BJ (cell line): ENCODE results near the gene MAP2K5. TPM values are rescaled to one million over a fixed set of nuclear protein-coding genes. Genes with fewer than 3 reads are reported as not detected.

Experiments used
- CTCF ChIA-PET: fragments of 350-600 bp; formaldehyde crosslinking; extraction: SDS; loops from one replicate; lab custom pipeline; 2021; ENCODE audit warnings: antibody characterized with exemption, inconsistent platforms; lab: Yijun Ruan, JAX
- POLR2A ChIA-PET: fragments of 300-600 bp; sonication (Branson Sonifier 250); formaldehyde crosslinking; extraction: SDS; loops from one replicate; lab custom pipeline; 2021; ENCODE audit warnings: antibody characterized with exemption; lab: Charles Lee
- DNase-seq: peaks from one replicate; pipeline ENCODE4 v3.0.0-alpha.2; 2011; ENCODE audit warnings: low read depth
- H3K27me3 ChIP-seq: 2 replicates; pipeline ENCODE4 v1.6.0; 2011; ENCODE audit warnings: low read length; ENCODE audit not compliant: control insufficient read depth, insufficient read depth
- H3K36me3 ChIP-seq: 2 replicates; pipeline ENCODE4 v1.5.1; 2011; ENCODE audit warnings: low read length; ENCODE audit not compliant: control insufficient read depth, insufficient read depth
- H3K4me3 ChIP-seq: 2 replicates; pipeline ENCODE4 v1.5.1; 2011; ENCODE audit warnings: low read depth, mild to moderate bottlenecking, control low read depth, low read length
- polyA plus RNA-seq: library from polyadenylated mRNA; depleted of rRNA; stranded (reverse); fragments of >200 nt; gene quantifications from 2 replicates; pipeline ENCODE4 v1.2.3, GENCODE V29; 2011
- TF ChIP-seq, protein P1 (sequence below): IDR thresholded peaks from 2 replicates; pipeline ENCODE4 v1.5.1; 2011; ENCODE audit warnings: low read depth, mild to moderate bottlenecking, control low read depth, inconsistent platforms, low read length, moderate library complexity; ENCODE audit not compliant: insufficient read depth

MAP2K5 gene
- polyA plus RNA-seq, 1 experiment, result 5.6 TPM

DNA sequence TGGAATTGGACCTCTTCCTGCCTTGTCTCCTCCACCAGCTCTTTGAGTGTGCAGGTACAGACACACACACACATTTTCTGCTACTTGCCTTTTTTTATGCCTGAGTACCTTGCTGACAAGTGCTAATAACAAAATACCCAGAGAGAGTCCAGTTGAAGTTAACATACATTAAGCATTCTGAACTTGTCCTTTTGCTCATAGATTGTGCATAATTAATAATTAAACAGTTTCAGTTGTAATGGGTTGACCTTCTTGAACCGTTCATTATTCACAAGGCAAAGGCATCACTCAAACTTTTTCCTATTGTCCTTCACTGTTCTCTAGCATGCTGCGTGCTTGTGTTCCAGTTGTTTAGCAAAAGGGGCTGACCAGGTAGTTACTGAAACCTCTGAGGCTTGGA, 223.2 kb downstream of the MAP2K5 start:
- ChIA-PET CTCF (interaction anchor here (0.6 to 1.4 kb wide), 2 partner anchors 12 to 49 kb away, joined by 3 to 6 read pairs; no protein-coding TSS in a partner anchor), POLR2A (no interaction called here)

DNA sequence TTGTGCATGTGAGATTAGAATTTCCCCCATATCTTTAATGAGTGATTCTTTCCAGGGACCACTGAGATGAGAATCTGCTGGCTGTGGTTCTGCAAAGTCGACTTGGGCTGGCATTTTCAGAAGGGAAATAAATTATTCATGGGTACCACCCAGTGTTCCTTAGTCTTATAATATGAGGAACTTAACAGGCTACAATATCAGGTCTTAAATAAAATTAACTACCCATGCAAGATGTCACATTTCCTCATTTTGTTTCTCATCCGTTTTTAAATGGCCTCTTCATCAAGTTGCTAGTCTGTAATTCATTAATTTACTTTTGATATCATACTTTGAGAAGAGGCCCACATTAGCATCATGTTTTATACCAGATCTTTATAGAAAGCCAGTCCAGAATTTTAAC, 224.5 kb downstream of the MAP2K5 start:
- DNase-seq, result no peak
- POLR2A ChIA-PET, result no interaction called here
- TF ChIP-seq, protein P1, sequence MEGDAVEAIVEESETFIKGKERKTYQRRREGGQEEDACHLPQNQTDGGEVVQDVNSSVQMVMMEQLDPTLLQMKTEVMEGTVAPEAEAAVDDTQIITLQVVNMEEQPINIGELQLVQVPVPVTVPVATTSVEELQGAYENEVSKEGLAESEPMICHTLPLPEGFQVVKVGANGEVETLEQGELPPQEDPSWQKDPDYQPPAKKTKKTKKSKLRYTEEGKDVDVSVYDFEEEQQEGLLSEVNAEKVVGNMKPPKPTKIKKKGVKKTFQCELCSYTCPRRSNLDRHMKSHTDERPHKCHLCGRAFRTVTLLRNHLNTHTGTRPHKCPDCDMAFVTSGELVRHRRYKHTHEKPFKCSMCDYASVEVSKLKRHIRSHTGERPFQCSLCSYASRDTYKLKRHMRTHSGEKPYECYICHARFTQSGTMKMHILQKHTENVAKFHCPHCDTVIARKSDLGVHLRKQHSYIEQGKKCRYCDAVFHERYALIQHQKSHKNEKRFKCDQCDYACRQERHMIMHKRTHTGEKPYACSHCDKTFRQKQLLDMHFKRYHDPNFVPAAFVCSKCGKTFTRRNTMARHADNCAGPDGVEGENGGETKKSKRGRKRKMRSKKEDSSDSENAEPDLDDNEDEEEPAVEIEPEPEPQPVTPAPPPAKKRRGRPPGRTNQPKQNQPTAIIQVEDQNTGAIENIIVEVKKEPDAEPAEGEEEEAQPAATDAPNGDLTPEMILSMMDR, result no peak
- Histone ChIP-seq H3K27me3 (no peaks in the 10 kb centered on the region), H3K36me3 (no peaks in the 10 kb centered on the region), H3K4me3 (no peak overlapping the region)
- CTCF ChIA-PET, result no interaction called here

More for the DNA sequence above, 223.2 kb downstream of the MAP2K5 start:
- TF ChIP-seq, protein P1, result no peak
- no peak for DNase-seq
- no peaks in the 10 kb centered on the region for H3K36me3 ChIP-seq
- no peaks in the 10 kb centered on the region for H3K27me3 ChIP-seq
- H3K4me3 ChIP-seq, result no peak overlapping the region

DNA sequence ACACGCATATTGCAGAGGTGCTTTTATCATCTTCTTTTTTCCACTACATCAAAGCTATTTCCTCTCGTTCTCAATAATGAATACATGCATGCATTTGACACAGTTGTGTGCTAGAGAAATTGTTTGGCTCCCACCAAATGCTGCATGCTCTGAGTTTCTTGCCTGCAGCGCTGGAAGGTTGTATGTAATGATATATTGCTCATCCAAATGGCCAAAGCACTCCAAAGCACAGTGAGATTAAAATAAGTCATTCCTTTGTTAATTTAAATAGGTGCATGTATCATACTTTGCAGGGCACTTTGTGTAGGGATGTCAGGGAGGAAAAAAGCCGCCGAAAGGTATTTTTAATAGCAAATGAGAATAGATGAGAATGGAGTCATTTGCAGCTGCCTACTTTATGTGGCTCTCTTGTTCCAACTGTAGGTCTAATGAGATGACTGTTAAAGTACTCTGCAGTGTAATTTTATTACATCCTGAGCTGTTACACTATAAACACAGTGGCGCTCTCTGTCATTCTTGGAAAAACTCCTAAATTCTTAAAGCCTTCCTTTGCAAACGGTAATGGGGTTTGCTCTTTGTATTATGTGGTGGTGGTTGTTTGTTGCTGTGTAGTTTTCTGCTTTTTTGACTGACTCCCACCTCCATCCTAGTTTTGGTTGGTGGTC, 225.9 kb downstream of the MAP2K5 start:
- POLR2A ChIA-PET, result no interaction called here
- no peaks in the 10 kb centered on the region for H3K27me3 ChIP-seq
- TF ChIP-seq, protein P1, result no peak
- no peak for DNase-seq
- H3K4me3 ChIP-seq, result no peak overlapping the region
- CTCF ChIA-PET, result interaction anchor here (0.6 to 0.8 kb wide), 2 partner anchors 47 to 253 kb away, joined by 3 read pairs; no protein-coding TSS in a partner anchor
- no peaks in the 10 kb centered on the region for H3K36me3 ChIP-seq

DNA sequence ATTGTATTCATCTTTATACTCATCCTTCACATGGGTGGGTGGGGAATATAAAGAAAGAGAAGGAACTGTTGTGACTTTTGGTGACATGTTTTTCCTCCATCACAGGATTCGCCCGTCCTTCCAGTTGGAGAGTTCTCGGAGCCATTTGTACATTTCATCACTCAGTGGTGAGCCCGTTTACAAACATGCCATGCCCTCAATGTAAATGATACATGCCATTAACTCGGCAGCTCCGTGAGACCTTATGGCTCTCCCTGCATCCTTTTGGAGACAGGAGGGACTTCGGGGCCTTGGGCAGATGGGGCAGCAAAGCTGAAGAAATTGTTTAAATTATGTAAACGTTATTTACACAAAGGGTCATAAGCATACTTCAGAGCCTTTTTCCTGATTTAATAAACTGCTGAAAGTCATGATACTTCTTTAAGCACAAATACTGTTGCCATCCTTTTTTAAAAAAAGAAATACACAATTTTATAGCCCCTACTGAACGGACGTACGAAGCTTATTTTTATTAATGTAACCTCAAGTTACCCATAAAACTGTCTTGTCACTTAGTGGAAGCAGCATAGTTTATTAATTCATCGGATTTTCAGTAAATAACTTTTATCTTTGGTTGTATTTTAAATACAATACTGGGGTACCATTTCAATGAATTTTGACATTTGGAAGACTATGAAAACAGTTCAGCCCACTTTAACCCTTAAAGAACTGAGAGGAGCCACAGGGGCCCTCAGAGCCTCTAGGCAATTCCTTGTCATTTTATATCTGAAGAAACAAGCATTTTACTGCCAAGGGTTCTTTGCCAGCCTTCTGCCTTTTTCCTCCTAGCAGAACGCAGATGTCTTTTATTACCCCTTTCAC, 227.2 kb downstream of the MAP2K5 start:
- ChIA-PET POLR2A (interaction anchor here (0.6 kb wide), 1 partner anchor 11 kb away, joined by 5 read pairs; no protein-coding TSS in a partner anchor), CTCF (interaction anchor here (0.7 kb wide), 1 partner anchor 8 kb away, joined by 4 read pairs; no protein-coding TSS in a partner anchor)
- TF ChIP-seq, protein P1, result no peak

DNA sequence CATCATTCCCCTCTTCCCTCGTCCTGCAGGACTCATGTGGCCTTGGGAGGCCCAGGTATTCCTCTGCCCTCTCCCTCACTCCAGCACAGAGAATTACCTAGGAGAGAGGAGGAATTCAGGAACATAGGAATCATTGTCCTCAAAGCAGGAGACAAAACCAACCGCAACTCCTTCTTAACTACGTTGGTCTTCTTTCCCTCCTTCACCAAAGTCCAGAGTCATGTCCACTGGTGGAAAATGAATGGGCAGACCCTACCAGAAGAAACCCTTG, 227.8 kb downstream of the MAP2K5 start:
- CTCF ChIA-PET, result no interaction called here
- POLR2A ChIA-PET, result interaction anchor here (0.6 kb wide), 1 partner anchor 11 kb away, joined by 5 read pairs; no protein-coding TSS in a partner anchor
- Histone ChIP-seq H3K36me3 (no peaks in the 10 kb centered on the region), H3K27me3 (no peaks in the 10 kb centered on the region), H3K4me3 (no peak overlapping the region)
- no peak for DNase-seq
- TF ChIP-seq, protein P1, result no peak

More for the DNA sequence above, 227.2 kb downstream of the MAP2K5 start:
- Histone ChIP-seq H3K36me3 (no peaks in the 10 kb centered on the region), H3K4me3 (no peak overlapping the region), H3K27me3 (no peaks in the 10 kb centered on the region)
- no peak for DNase-seq
